HCT116 (cell line): Measurements from ENCODE around the gene VDAC1. TPM values are rescaled to one million over a fixed set of nuclear protein-coding genes. Genes with fewer than 3 reads are reported as not detected.
A peak's percentile ranks its signal among the peaks of the same experiment; 100 is the strongest.

ENCODE experiments used
- ATAC-seq: fragments of 200-7000 bp; cut with Tn5 transposase; 2 replicates; pipeline ENCODE4 v1.9.1; 2020; ENCODE audit warnings: mild to moderate bottlenecking, moderate library complexity
- Bru-seq: library from RNA; stranded (reverse); fragments of 400-500 nt; gene quantifications from one replicate; lab custom pipeline; 2021; lab: Mats Ljungman, UMichigan
- BruChase-seq, 2 experiments: library from RNA; stranded (reverse); fragments of 400-500 nt; gene quantifications; one replicate each; lab custom pipeline; 2021; lab: Mats Ljungman, UMichigan
- BruUV-seq: library from RNA; stranded (reverse); fragments of 400-500 nt; replicated peaks from 2 replicates; lab custom pipeline; 2021; lab: Mats Ljungman, UMichigan
- CTCF ChIA-PET: fragments of 300-600 bp; sonication (Branson Sonifier 250); formaldehyde crosslinking; loops from one replicate; lab custom pipeline; 2021; ENCODE audit warnings: antibody characterized with exemption; lab: Charles Lee
- POLR2A ChIA-PET: fragments of 300-600, 350-600 bp; sonication (Branson Sonifier 250); formaldehyde crosslinking; loops from one replicate; lab custom pipeline; 2021; ENCODE audit warnings: antibody characterized with exemption; lab: Charles Lee
- RAD21 ChIA-PET, 2 experiments: fragments of 300-600 bp; sonication (Branson Sonifier 250); formaldehyde crosslinking; loops; one replicate each; lab custom pipeline; 2023; ENCODE audit warnings: low total read pairs in 2 of 2; ENCODE audit not compliant: uncharacterized antibody in 2 of 2, unreplicated experiment in 2 of 2, low non-redundant PET in 1 of 2; lab: Charles Lee
- DNase-seq: peaks from one replicate; pipeline ENCODE4 v3.0.0-alpha.2; 2010; ENCODE audit warnings: low read depth, low spot score
- H2AFZ ChIP-seq: fragments of 200-600 bp; shearing (Covaris generic), sonication (generic); 2 replicates; pipeline ENCODE4 v1.6.1; 2017; ENCODE audit warnings: low read depth, mixed run types, mixed read lengths, antibody characterized with exemption, low read length; ENCODE audit not compliant: poor library complexity, severe bottlenecking
- H3K27ac ChIP-seq: 2 replicates; pipeline ENCODE4 v1.5.1; 2012; ENCODE audit warnings: low read depth, low read length
- H3K27me3 ChIP-seq: fragments of 200-600 bp; sonication (generic); 2 replicates; pipeline ENCODE4 v1.6.1; 2016; ENCODE audit warnings: mixed run types, low read length, mixed read lengths; ENCODE audit not compliant: insufficient read depth
- H3K36me3 ChIP-seq, 2 experiments: fragments of 200-500 bp in 1 of 2; fragments of 200-600 bp in 1 of 2; sonication (Bioruptor generic) in 1 of 2; sonication (generic) in 1 of 2; 2 replicates each; pipeline versions ENCODE4 v1.5.1 to v1.6.1; 2014 to 2016; ENCODE audit warnings: low read length in 2 of 2, inconsistent platforms in 1 of 2, mixed read lengths in 1 of 2, mixed run types in 1 of 2; ENCODE audit not compliant: insufficient read depth in 2 of 2, control insufficient read depth in 1 of 2
- H3K4me1 ChIP-seq, 2 experiments: fragments of 200-600 bp in 1 of 2; sonication (generic) in 1 of 2; 2 replicates each; pipeline versions ENCODE4 v1.5.1 to v1.6.1; 2012 to 2017; ENCODE audit warnings: low read length in 2 of 2, inconsistent platforms in 1 of 2, mild to moderate bottlenecking in 1 of 2, mixed read lengths in 1 of 2, mixed run types in 1 of 2, moderate library complexity in 1 of 2; ENCODE audit not compliant: insufficient read depth in 2 of 2, control insufficient read depth in 1 of 2
- H3K4me2 ChIP-seq: fragments of 200-600 bp; sonication (generic); 2 replicates; pipeline ENCODE4 v1.6.1; 2017; ENCODE audit warnings: mixed run types, low read length, mixed read lengths
- H3K4me3 ChIP-seq, 2 experiments: fragments of 200-600 bp in 1 of 2; sonication (generic) in 1 of 2; replicated peaks in 1 of 2; 2 replicates each; pipeline ENCODE4 v1.5.1; 2011 to 2016; ENCODE audit warnings: low read length in 2 of 2, control low read depth in 1 of 2, low read depth in 1 of 2, mild to moderate bottlenecking in 1 of 2, mixed read lengths in 1 of 2, mixed run types in 1 of 2
- H3K79me2 ChIP-seq: fragments of 200-600 bp; sonication (generic); 2 replicates; pipeline ENCODE4 v1.6.1; 2017; ENCODE audit warnings: mild to moderate bottlenecking, mixed run types, low read length, moderate library complexity, mixed read lengths; ENCODE audit not compliant: insufficient read depth
- H3K9ac ChIP-seq: fragments of 200-600 bp; sonication (generic); 2 replicates; pipeline ENCODE4 v1.6.1; 2016; ENCODE audit warnings: low read length, mixed read lengths
- H3K9me2 ChIP-seq: fragments of 200-600 bp; sonication (generic), shearing (Covaris generic); 2 replicates; pipeline ENCODE4 v1.6.1; 2017; ENCODE audit warnings: mixed run types, mild to moderate bottlenecking, moderate library complexity; ENCODE audit not compliant: insufficient read depth
- H3K9me3 ChIP-seq, 2 experiments: fragments of 200-500 bp in 1 of 2; fragments of 200-600 bp in 1 of 2; sonication (Bioruptor generic) in 1 of 2; sonication (generic) in 1 of 2; 2 replicates each; pipeline ENCODE4 v1.6.1; 2014 to 2017; ENCODE audit warnings: low read length in 2 of 2, mixed read lengths in 2 of 2, inconsistent platforms in 1 of 2, low read depth in 1 of 2, mild to moderate bottlenecking in 1 of 2, mixed run types in 1 of 2, moderate library complexity in 1 of 2; ENCODE audit not compliant: control insufficient read depth in 1 of 2, insufficient read depth in 1 of 2
- H4K20me1 ChIP-seq: fragments of 200-600 bp; sonication (generic), shearing (Covaris generic); 2 replicates; pipeline ENCODE4 v1.6.1; 2017; ENCODE audit warnings: mixed run types, mild to moderate bottlenecking, moderate library complexity; ENCODE audit not compliant: insufficient read depth
- POLR2A ChIP-seq: IDR thresholded peaks from 2 replicates; pipeline ENCODE4 v1.7.0; 2011; ENCODE audit warnings: borderline replicate concordance; ENCODE audit not compliant: insufficient read depth, insufficient read length; ENCODE audit errors: extremely low read depth
- POLR2AphosphoS5 ChIP-seq: IDR thresholded peaks from 2 replicates; pipeline ENCODE4 v1.6.1; 2011; ENCODE audit warnings: mild to moderate bottlenecking, low read depth, low read length, moderate library complexity
- RAD21 ChIP-seq: IDR thresholded peaks from 2 replicates; pipeline ENCODE4 v1.6.1; 2012; ENCODE audit warnings: low read depth, mild to moderate bottlenecking
- SIN3A ChIP-seq: IDR thresholded peaks from 2 replicates; pipeline ENCODE4 v1.6.1; 2012; ENCODE audit warnings: low read depth
- TCF7L2 ChIP-seq: IDR thresholded peaks from 2 replicates; pipeline ENCODE4 v1.7.0; 2011; ENCODE audit warnings: borderline replicate concordance, inconsistent platforms; ENCODE audit not compliant: insufficient read depth, insufficient read length; ENCODE audit errors: extremely low read depth
- ZFX ChIP-seq: fragments of 450-650 bp; IDR thresholded peaks from 2 replicates; pipeline ENCODE4 v1.6.1; 2017
- ZNF274 ChIP-seq: fragments of 200-500 bp; sonication (Bioruptor generic); IDR thresholded peaks from 2 replicates; pipeline ENCODE4 v1.6.1; 2014; ENCODE audit warnings: mild to moderate bottlenecking, low read depth, low read length, inconsistent platforms
- intact Hi-C: fragments of 100-400 bp; cut with micrococcal nuclease; formaldehyde crosslinking; loops from 2 replicates; pipeline ENCODE4 v1.10.0; 2022
- long read RNA-seq: library from polyadenylated mRNA; unstranded; transcript quantifications from one replicate; pipeline ENCODE4 v2.0.0, GENCODE V29; 2021; ENCODE audit not compliant: unreplicated experiment
- polyA plus RNA-seq: library from polyadenylated mRNA; unstranded; fragments of >200 nt; gene quantifications from 2 replicates; pipeline ENCODE4 v1.2.1, GENCODE V29; 2012; ENCODE audit warnings: missing spikeins
- total RNA-seq: library from RNA; stranded (reverse); gene quantifications from one replicate; pipeline ENCODE4 v1.2.1, GENCODE V29; 2021; ENCODE audit not compliant: unreplicated experiment
- TF ChIP-seq, protein P1 (sequence below): IDR thresholded peaks from 2 replicates; pipeline ENCODE4 v1.6.1; 2012
- TF ChIP-seq, protein P2 (sequence below): IDR thresholded peaks from 2 replicates; pipeline ENCODE4 v1.6.1; 2011; ENCODE audit warnings: mild to moderate bottlenecking, low read length, moderate library complexity; ENCODE audit not compliant: insufficient replicate concordance; ENCODE audit errors: extremely low read depth
- TF ChIP-seq, protein P3 (sequence below): IDR thresholded peaks from 2 replicates; pipeline ENCODE4 v1.6.1; 2012

The VDAC1 gene, protein sequence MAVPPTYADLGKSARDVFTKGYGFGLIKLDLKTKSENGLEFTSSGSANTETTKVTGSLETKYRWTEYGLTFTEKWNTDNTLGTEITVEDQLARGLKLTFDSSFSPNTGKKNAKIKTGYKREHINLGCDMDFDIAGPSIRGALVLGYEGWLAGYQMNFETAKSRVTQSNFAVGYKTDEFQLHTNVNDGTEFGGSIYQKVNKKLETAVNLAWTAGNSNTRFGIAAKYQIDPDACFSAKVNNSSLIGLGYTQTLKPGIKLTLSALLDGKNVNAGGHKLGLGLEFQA
- total RNA-seq (269 TPM), Bru-seq, nascent RNA (percentile 93 among the genes with signal in this experiment), BruChase-seq, experiment 1, labeled RNA remaining after a 6-hour chase (percentile 97 among the genes with signal in this experiment), BruChase-seq, experiment 2, labeled RNA remaining after a 2-hour chase (percentile 94 among the genes with signal in this experiment)
- 279 and 307 TPM in 2 replicates for polyA plus RNA-seq
- long read RNA-seq, transcript VDAC1-201 (9 exons, 1,953 nt), result minor isoform, 12 of 754 reads
- long read RNA-seq, transcript VDAC1-203 (9 exons, 1,873 nt), result major isoform, 527 of 754 reads
- long read RNA-seq, transcript VDAC1-202 (9 exons, 1,807 nt), result minor isoform, 124 of 754 reads
- long read RNA-seq, partial matches to known transcripts, result 41 of 754 reads
- long read RNA-seq, other reads (novel, unspliced or antisense), result 47 of 754 reads

DNA sequence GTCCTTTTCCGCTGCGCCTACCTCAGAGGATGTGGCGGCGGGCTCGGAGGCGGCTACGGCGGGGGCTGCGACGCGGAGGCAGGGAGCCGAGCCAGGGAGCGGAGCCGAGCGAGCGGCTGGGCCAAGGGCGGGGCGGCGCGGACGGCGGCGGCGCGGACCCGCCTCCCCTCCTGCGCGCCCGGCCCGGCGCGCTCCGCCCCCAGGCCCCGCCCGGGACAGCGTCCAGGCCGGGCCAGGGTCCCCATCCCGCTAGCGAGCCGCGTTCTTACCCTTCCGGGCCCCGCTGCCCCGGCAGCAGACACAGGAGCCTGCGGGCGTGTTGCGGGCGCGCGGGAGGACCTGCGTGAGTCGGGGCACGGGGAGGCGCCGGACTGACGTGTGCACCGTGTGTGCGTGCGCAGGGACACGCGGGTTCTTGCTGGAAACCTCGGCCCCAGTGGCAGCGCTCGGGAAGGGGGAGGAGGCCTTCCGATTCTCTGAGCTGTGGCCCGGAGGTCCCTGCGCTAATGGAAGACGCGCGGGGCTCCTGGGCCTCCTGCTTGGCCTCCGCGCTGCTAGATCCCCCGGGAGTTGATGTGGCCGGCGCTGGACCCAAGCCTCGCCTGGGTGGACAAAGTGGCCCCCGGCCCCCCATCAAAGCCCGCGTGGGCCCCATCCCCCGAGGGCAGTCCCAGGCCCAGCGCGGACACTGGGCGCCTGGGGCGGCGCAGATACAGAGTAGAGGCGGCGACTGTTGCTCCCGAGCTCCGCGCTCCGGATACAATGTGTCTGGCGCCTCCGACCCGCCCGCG, at the start of gene VDAC1:
TSS of gene VDAC1 (minus strand) at position 350 of the 791 bp plus-strand sequence. CDS start 11,963 bp downstream, outside the sequence.
- no peak within 1 kb of the TSS for H2AFZ ChIP-seq

More for the DNA sequence above, at the start of gene VDAC1:
- Histone ChIP-seq H3K79me2 (peaks cover 62% of the 10 kb centered on the region), H3K27me3 (no peaks in the 10 kb centered on the region), H3K9me2 (no peaks in the 10 kb centered on the region), H3K4me2 (peak within 1 kb of the TSS; percentile 99), H3K9ac (peak within 1 kb of the TSS; percentile 93), H3K9me3 (no peaks in the 10 kb centered on the region), H3K27ac (peak within 1 kb of the TSS; percentile 99), H3K4me3 (peak within 1 kb of the TSS; percentile 82 to 87), H4K20me1 (peaks cover 18% of the 10 kb centered on the region; the same call in 1 of the 2 replicates), H3K36me3 (peaks cover 15 to 18% of the 10 kb centered on the region in 2 experiments; a peak in 3 of 4 replicates), H3K4me1 (peaks cover 24 to 48% of the 10 kb centered on the region in 2 experiments)
- ChIA-PET CTCF (interaction anchor here (1.0 kb wide), 2 partner anchors 11 to 21 kb away, joined by 3 read pairs; no protein-coding TSS in a partner anchor), POLR2A (no interaction called here), RAD21 (no interaction called here)
- peak; percentile 82 for ATAC-seq
- intact Hi-C loops, result no loop called here
- TF ChIP-seq, protein P1, sequence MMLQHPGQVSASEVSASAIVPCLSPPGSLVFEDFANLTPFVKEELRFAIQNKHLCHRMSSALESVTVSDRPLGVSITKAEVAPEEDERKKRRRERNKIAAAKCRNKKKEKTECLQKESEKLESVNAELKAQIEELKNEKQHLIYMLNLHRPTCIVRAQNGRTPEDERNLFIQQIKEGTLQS, result no peak
- TF ChIP-seq SIN3A (no peak), POLR2AphosphoS5 (peak; percentile 83), ZFX (peak; percentile 9), TCF7L2 (peak; percentile 4), RAD21 (no peak), ZNF274 (no peak), POLR2A (peak; percentile 80)
- TF ChIP-seq, protein P2, sequence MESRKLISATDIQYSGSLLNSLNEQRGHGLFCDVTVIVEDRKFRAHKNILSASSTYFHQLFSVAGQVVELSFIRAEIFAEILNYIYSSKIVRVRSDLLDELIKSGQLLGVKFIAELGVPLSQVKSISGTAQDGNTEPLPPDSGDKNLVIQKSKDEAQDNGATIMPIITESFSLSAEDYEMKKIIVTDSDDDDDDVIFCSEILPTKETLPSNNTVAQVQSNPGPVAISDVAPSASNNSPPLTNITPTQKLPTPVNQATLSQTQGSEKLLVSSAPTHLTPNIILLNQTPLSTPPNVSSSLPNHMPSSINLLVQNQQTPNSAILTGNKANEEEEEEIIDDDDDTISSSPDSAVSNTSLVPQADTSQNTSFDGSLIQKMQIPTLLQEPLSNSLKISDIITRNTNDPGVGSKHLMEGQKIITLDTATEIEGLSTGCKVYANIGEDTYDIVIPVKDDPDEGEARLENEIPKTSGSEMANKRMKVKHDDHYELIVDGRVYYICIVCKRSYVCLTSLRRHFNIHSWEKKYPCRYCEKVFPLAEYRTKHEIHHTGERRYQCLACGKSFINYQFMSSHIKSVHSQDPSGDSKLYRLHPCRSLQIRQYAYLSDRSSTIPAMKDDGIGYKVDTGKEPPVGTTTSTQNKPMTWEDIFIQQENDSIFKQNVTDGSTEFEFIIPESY, result no peak
- TF ChIP-seq, protein P3, sequence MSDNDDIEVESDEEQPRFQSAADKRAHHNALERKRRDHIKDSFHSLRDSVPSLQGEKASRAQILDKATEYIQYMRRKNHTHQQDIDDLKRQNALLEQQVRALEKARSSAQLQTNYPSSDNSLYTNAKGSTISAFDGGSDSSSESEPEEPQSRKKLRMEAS, result no peak
- peak; percentile 56 for DNase-seq
- TSS peak; percentile 75 for BruUV-seq
